ENCODE results near the gene TNMD.
"Not testable (repeated sequence)": the region's sequence is repeated elsewhere in the genome, so short reads cannot be mapped to it uniquely, and the experiment has no call there.

The TNMD gene

DNA sequence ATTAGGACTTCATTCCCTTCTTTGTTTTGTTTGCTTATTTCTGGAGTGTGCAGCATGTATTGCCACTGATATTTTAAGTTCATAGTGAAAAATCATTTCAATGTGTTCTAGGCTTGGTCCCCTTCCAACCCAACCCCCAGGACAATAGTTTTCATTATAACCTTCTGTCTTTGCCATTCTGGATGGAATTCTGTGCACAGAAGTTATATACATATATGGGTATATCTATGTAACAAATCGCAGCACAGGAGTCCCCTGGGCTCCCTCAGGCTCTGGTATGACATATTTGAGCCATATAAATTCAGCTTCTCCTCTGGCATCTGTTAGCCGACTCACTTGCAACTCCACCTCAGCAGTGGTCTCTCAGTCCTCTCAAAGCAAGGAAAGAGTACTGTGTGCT lies at the start of gene TNMD:
Gene TNMD, plus strand, starts transcription at position 326 of the 400 bp plus-strand sequence. CDS start 83 bp downstream, outside the sequence.
- H3K4me1 ChIP-seq (ENCODE audit: insufficient read depth, poor library complexity, severe bottlenecking): no peaks in the 10 kb centered on the region
- no peaks in the 10 kb centered on the region for H3K9me3 ChIP-seq (ENCODE audit: severe bottlenecking)
- H3K4me3 ChIP-seq (ENCODE audit: severe bottlenecking): no peak within 1 kb of the TSS
- no peak for DNase-seq (ENCODE audit: low spot score)
- no peaks in the 10 kb centered on the region for H3K36me3 ChIP-seq (ENCODE audit: low read depth)
- no peak within 1 kb of the TSS for H3K27ac ChIP-seq (ENCODE audit: poor library complexity, severe bottlenecking)
- TF ChIP-seq, protein P1, sequence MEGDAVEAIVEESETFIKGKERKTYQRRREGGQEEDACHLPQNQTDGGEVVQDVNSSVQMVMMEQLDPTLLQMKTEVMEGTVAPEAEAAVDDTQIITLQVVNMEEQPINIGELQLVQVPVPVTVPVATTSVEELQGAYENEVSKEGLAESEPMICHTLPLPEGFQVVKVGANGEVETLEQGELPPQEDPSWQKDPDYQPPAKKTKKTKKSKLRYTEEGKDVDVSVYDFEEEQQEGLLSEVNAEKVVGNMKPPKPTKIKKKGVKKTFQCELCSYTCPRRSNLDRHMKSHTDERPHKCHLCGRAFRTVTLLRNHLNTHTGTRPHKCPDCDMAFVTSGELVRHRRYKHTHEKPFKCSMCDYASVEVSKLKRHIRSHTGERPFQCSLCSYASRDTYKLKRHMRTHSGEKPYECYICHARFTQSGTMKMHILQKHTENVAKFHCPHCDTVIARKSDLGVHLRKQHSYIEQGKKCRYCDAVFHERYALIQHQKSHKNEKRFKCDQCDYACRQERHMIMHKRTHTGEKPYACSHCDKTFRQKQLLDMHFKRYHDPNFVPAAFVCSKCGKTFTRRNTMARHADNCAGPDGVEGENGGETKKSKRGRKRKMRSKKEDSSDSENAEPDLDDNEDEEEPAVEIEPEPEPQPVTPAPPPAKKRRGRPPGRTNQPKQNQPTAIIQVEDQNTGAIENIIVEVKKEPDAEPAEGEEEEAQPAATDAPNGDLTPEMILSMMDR (IDR thresholded peaks at IDR 0.05; ENCODE audit: poor library complexity, severe bottlenecking): no peak
- H3K27me3 ChIP-seq (ENCODE audit: insufficient read depth, poor library complexity, severe bottlenecking): no peaks in the 10 kb centered on the region
- ATAC-seq (ENCODE audit: low read depth): no peak

DNA sequence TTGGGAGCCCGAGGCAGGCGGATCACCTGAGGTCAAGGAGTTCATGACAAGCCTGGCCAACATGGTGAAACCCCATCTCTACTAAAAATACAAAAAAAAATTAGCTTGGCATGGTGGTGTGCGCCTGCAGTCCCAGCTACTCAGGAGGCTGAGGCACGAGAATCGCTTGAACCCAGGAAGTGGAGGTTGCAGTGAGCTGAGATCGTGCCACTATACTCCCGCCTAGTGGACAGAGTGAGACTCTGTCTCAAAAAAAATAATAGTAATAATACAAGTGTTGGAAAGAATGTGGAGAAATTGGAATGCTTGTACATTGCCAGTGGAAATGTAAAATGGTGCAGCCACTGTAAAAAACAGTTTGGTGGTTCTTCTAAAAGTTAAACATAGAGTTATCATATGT lies 19.2 kb upstream of the TNMD start:
- not testable (repeated sequence) for DNase-seq (ENCODE audit: low spot score); ATAC-seq (ENCODE audit: low read depth); H3K4me1 ChIP-seq (ENCODE audit: insufficient read depth, poor library complexity, severe bottlenecking); H3K27ac ChIP-seq (ENCODE audit: poor library complexity, severe bottlenecking); H3K9me3 ChIP-seq (ENCODE audit: severe bottlenecking); H3K4me3 ChIP-seq (ENCODE audit: severe bottlenecking); H3K27me3 ChIP-seq (ENCODE audit: insufficient read depth, poor library complexity, severe bottlenecking); H3K36me3 ChIP-seq (ENCODE audit: low read depth)

DNA sequence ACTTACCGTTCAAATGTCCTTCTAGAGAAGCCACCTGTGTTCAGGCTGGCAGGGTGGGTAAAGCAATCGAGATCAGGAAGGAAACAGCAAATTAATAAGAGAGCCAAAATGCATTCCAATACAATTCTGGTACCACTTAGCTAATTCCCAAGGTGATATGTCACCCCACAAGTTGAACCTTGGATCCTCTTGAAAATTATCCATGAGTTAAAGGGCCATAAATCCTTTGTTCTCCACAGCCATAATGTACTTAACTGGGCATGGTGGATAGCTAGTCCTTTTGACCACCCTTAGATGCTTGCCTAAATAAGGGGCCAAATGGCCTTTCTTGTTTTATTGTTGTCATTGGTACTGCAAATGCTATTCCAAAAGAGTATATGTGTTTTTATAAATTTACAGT lies 2.0 kb downstream of the TNMD start:
- Histone ChIP-seq H3K4me3 (ENCODE audit: severe bottlenecking) (no peak overlapping the region), H3K27me3 (ENCODE audit: insufficient read depth, poor library complexity, severe bottlenecking) (no peaks in the 10 kb centered on the region), H3K27ac (ENCODE audit: poor library complexity, severe bottlenecking) (no peak overlapping the region), H3K4me1 (ENCODE audit: insufficient read depth, poor library complexity, severe bottlenecking) (no peaks in the 10 kb centered on the region), H3K9me3 (ENCODE audit: severe bottlenecking) (no peaks in the 10 kb centered on the region), H3K36me3 (ENCODE audit: low read depth) (no peaks in the 10 kb centered on the region)
- DNase-seq (ENCODE audit: low spot score): no peak
- TF ChIP-seq, protein P1 (IDR thresholded peaks at IDR 0.05; ENCODE audit: poor library complexity, severe bottlenecking): no peak
- no peak for ATAC-seq (ENCODE audit: low read depth)

DNA sequence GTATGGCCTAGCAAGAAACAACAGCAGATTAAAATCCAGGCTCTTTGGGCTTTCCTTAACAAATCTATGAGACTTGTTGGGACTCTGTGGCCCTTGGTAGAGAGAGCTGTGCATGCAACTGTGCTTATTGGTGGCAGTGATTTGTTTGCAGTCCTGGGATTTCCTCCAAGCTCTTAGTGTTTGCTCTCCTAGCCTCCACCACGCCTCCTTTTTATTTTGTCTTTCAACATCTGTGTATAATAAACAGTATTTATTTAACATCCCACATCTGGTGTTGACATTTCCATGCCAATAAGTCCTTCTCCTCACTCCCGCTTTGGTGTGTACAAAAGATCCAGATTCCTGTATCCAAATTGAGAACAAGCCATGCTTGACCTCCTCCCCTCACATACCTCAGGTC lies 3.1 kb downstream of the TNMD start:
- Histone ChIP-seq H3K9me3 (ENCODE audit: severe bottlenecking) (no peaks in the 10 kb centered on the region), H3K36me3 (ENCODE audit: low read depth) (no peaks in the 10 kb centered on the region), H3K4me3 (ENCODE audit: severe bottlenecking) (no peak overlapping the region), H3K4me1 (ENCODE audit: insufficient read depth, poor library complexity, severe bottlenecking) (no peaks in the 10 kb centered on the region), H3K27ac (ENCODE audit: poor library complexity, severe bottlenecking) (no peak overlapping the region), H3K27me3 (ENCODE audit: insufficient read depth, poor library complexity, severe bottlenecking) (no peaks in the 10 kb centered on the region)
- TF ChIP-seq, protein P1 (IDR thresholded peaks at IDR 0.05; ENCODE audit: poor library complexity, severe bottlenecking): no peak
- ATAC-seq (ENCODE audit: low read depth): no peak
- no peak for DNase-seq (ENCODE audit: low spot score)

DNA sequence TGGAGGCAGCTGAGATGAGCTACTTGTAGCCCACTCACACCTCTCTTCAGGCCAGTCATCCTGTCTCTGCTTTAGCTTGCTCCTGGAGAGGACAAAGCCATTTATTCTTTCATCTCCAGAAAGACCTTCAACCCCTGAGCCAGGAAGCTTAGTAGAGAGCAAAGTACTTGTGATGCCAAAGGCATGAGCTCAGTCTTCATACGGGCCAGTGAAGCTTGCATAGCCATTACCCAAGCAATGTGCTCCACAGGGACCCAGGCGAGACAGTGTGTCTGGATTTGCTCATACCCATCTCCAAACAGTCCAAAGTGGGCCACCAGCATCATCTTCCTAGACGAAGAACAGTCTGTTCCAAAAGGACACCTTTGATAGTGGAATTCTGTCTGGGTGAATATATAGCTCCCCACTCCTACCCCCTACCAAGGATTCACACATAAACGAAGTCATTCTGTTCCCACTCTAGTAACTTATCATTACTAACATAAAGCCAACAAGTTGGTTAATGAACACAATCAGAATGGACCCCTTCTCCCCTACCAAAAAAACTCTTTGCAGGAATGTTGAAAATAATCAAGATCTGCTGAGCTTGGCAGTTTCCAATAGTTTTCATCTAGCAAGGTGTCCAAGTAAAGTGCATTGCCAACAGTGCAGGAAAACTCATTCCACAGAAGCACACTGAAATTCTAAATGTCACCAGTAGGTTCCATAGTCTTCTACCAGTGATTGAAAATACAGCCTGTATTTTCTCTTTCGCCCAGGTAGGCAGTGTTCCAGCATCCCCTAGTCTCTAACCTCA lies 6.7 kb downstream of the TNMD start:
- Histone ChIP-seq H3K27ac (ENCODE audit: poor library complexity, severe bottlenecking) (no peak overlapping the region), H3K9me3 (ENCODE audit: severe bottlenecking) (no peaks in the 10 kb centered on the region), H3K4me3 (ENCODE audit: severe bottlenecking) (no peak overlapping the region), H3K27me3 (ENCODE audit: insufficient read depth, poor library complexity, severe bottlenecking) (no peaks in the 10 kb centered on the region), H3K4me1 (ENCODE audit: insufficient read depth, poor library complexity, severe bottlenecking) (no peaks in the 10 kb centered on the region), H3K36me3 (ENCODE audit: low read depth) (no peaks in the 10 kb centered on the region)
- ATAC-seq (ENCODE audit: low read depth) (no peak), DNase-seq (ENCODE audit: low spot score) (no peak)
- TF ChIP-seq, protein P1 (IDR thresholded peaks at IDR 0.05; ENCODE audit: poor library complexity, severe bottlenecking): no peak
